GM19043 (cell line): Measurements from ENCODE around the gene ADAMTS16.

ENCODE experiments used
- ATAC-seq: cut with Tn5 transposase; IDR thresholded peaks from one replicate; pipeline ENCODE4 v1.9.1; 2021; ENCODE audit warnings: low read depth; ENCODE audit not compliant: unreplicated experiment

Gene ADAMTS16

GRCh38 chr5:5335700-5336264 lies 195.7 kb downstream of the ADAMTS16 start:
- no peak for ATAC-seq

DNA sequence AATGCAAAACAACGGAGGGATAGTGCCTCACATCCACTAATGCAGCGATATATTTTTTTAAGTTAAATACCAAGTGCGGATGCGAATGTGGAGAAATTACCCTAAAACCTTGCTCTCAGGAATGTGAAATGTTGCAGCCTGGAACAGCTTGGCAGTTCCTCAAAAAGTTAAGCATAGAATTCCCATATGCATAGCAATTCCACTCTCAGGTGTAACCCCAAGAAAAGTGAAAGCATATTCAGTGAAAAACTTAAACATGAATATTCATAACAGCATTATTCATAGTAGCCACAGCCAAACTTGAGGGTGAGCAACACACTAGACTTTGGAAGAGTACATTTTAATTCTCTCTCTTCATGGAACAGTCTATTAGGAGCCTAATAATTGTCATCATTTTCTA lies 199.1 kb downstream of the ADAMTS16 start:
- ATAC-seq: no peak

DNA sequence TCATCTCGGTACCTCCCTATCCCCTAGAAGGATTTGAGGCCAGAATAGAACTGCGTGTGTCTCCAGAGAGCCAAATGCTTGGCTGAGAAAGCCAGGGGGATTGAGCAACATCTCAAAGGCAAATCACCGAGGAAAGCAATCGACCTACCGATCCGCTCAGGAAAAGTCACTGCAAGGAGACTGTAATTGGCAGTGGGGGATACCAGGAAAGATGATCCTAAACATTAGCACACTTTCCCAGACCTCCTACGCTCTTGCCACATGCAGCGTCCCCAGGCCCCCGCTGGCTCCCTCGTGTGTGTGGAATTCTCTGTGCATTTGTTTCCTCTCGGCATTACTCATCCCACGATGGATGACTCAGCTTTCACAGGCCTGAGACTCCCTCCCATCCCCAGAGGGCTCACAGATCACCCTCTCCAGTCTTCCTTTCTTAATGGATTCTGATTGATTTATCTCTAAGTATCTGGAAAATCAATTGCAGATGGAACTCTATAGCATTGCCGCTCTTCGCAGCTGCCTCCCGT lies 200.1 kb downstream of the ADAMTS16 start:
- no peak for ATAC-seq

DNA sequence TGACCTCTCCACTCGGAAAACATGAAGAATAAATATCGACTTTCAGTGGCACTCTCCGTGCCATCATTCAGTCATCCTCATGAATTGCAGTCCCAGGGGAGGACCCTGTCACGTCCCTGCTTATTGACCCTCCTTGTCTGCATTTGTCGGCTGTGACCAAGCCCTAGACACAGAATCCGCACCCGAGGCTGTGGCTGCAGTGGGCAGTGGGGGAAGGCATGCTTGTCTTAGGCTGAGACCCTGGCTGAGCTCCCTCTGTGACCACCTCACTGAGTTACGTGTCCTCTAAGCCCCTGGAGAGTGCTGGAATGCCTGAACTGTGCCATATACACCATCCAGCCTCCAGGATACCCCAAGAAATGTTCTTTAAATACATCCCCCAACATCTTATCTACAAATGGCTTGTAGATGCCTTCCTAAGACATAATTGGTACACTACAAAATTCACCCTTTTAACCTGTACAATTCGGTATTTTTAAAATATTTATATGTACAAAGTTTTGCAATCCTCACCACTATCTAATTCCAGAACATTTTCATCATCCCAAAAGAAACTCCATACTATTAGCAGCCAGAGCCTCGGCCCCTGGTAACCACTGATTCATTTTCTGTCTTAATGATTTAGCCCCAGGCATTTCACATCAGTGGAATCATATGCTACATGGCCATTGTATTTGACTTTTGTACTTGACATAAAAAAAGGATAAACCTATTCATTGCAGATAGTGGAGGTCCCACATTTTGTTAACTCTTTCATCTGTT lies 201.6 kb downstream of the ADAMTS16 start:
- no peak for ATAC-seq

GRCh38 chr5:5342784-5343183 lies 202.7 kb downstream of the ADAMTS16 start:
- no peak for ATAC-seq

GRCh38 chr5:5343568-5343967 lies 203.4 kb downstream of the ADAMTS16 start:
- no peak for ATAC-seq

GRCh38 chr5:5344051-5344571 lies 204.0 kb downstream of the ADAMTS16 start:
- ATAC-seq: no peak

DNA sequence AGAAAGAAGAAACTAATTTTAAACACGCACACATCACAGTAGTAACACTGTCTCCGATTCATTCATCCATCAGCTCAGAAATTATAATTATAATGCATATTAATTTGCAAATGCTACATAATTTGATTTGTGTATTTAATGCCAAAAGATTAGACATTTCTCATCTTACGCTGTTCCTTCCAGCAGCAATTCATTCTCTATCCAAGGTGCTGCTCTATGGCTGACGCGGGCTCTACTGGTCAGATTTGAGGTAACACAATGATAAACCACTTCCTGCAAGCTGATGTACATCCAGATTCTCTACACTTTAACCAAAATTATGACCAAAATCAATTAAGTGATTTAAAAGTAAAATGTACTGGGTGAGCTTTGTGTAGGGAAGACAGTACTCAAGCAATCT lies 204.5 kb downstream of the ADAMTS16 start:
- no peak for ATAC-seq

DNA sequence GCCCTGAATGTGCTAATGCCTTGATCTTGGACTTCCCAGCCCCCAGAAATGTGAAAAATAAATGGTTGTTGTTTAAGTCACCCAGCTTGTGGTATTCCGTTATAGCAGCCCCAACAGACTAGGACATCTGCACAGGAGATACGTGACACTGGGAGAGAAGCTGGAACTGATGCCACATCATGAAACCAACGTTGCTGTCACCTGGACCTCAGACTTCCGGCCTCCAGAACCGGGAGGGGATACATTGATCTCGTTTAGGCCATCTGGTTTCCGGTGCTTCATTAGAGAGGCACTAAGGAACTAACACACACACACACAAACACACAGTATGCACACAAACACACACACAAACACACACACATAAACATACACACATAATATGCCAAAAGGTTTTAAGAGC lies 207.3 kb downstream of the ADAMTS16 start:
- ATAC-seq: no peak

DNA sequence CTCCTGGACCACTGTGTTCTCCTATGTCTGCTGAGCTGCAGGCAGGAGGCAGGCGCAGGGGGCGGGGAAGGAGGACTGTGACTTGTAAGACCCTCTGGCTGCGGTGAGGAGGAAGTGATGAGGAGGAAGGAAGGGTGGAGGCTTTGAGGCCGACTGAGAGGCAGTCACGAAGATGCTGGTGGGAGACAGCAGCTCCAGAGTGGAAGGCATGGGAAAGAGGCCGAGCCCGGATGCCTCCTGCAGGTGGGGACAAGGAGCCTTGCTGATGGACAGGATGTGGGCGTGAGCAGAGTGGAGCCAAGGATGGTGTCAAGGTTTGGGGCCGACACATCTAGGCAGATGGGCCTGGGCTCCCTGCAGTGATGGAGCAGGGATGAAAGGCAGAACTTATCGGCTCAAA lies 208.0 kb downstream of the ADAMTS16 start:
- ATAC-seq: no peak

GRCh38 chr5:5348576-5348975 lies 208.4 kb downstream of the ADAMTS16 start:
- no peak for ATAC-seq

- no peak for ATAC-seq
These were observed 210.0 kb downstream of the ADAMTS16 start for GRCh38 chr5:5350101-5350500.

- ATAC-seq: no peak
These were observed 211.3 kb downstream of the ADAMTS16 start for GRCh38 chr5:5351288-5351979.

DNA sequence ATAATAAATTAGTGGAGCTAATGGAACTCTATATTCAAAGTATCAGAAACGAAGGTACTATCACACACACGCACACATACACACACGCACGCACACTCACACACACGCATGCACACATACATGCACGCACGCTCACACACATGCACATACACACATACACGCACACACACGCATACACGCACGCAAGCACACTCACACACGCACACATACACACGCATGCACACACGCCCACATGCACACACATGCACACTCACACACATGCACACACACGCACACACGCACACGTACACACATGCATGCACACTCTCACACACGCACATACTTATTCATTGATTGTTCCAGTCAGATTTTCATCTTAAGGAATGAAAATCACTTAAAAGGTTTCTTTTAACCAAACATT lies 212.5 kb downstream of the ADAMTS16 start:
- ATAC-seq: no peak

- ATAC-seq: no peak
These were observed 213.6 kb downstream of the ADAMTS16 start for GRCh38 chr5:5353681-5354080.

DNA sequence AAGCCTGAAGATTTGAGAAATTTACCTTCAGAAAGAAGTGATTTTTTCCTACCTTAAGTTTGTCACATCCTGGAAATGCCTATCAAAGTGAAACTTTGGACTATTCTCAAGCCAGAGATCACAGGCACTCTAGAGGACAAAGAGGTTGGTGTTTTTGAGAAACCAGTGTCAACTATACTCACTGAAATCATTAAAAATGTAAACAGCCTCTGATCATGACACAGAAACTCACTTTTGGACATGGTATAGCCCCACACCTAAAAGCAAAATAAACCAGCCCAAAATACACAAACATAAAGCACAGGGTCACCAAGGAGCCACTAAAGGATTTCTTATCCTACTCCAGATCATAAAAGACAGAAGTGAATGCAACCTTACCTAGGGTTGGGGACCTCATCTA lies 216.6 kb downstream of the ADAMTS16 start:
- ATAC-seq: no peak

GRCh38 chr5:5359618-5360017 lies 219.5 kb downstream of the ADAMTS16 start:
- no peak for ATAC-seq

DNA sequence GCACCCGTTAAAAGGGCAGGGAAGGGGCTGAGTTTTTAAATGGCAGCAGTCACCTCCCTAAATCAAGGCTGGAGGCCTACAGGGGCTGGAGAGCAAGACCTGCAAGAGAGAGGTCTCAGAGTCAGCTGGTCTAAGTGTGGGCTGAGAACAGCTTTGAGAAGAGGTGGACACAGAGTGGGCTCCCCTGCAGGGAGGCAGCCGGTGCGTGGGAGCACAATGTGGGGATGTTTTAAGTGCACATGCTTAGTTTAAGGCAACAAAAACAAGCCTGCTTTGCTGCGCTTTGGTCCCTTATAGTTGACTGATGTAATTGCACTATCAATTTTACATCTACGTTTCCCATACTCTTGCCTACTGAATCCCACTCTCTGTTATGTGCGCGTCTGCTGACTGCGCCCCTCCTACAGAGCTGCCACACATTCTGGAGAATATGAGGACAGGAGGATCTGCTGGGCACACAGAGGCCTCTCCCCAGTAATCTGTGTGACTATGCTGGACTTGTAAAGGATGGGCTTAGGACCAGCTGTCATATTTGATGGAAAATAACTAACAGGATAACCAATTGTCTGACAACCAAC lies 220.3 kb downstream of the ADAMTS16 start:
- ATAC-seq: no peak

DNA sequence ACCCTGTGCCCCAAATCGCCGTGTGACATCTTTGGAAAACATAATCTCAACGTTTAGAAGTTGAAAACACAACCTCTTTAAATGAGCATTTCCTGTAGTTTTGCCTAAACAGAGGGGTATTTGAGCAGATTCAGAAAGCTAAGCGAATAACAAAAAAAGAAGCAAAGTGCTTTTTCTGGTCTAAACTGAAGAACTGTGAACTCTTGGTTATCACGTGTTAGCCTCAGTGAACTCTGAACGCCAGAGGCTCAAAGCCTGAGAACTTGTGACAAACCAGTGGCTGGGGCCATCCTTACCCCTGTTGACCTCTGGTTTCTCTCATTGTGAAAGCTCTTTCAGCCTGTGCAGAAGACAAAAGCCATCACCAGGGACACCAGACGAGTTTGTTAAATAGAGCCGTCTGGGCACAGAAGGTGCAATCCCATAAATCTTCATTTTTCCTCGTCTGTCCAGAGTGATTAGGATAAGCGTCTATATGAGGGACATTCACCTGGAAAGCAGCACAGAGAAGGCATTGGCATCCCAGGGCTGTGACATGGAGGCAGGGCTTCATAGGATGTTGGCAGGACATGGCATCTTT lies 220.9 kb downstream of the ADAMTS16 start:
- ATAC-seq: no peak

DNA sequence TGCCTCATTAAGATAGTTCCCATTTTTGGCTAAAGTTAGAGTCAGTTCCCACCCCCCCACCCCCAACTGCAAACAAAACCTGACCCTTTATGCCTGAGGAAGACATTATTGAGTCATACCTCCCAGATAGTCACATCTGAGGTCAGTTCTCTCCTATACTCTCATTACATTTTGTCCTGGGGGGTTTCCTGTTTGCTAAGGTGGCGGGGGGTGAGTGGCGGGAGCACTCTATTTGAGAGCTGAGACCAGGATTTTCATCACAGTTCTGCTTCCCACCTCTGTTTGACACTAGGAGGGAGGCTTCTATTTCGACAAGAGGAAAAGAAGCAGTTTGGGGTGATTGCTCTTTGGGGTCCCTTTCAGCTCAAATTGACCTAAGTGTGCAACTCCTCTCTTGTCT lies 222.9 kb downstream of the ADAMTS16 start:
- ATAC-seq: no peak

GRCh38 chr5:5364932-5365331 lies 224.8 kb downstream of the ADAMTS16 start:
- ATAC-seq: peak; percentile 56
